Measurements from ENCODE around the gene SEMA4G. TPM values are rescaled to one million over a fixed set of nuclear protein-coding genes. Genes with fewer than 3 reads are reported as not detected.

Gene SEMA4G
- total and polyA plus RNA-seq, 2 of the 13 experiments (the other 11 are each of a cell fraction or from before 2014, with no cell fraction given), result 46.2 to 207 TPM

- TF ChIP-seq THRA (CRISPR knock-in tag; IDR thresholded peaks at IDR 0.05; ENCODE audit: borderline replicate concordance) (0 out of 2 replicates have a peak, but pooled peaks have one; percentile 43), ZBTB7B (CRISPR knock-in tag; IDR thresholded peaks at IDR 0.05) (peak; percentile 73), ZNF343 (CRISPR knock-in tag; IDR thresholded peaks at IDR 0.05) (no peak; the same call in 1 of the 2 replicates), FOSL2 (CRISPR knock-in tag; IDR thresholded peaks at IDR 0.05) (peak; percentile 17; the same call in 1 of the 2 replicates), TAF1 (CRISPR knock-in tag; IDR thresholded peaks at IDR 0.05) (peak; percentile 47; the same call in 1 of the 2 replicates), RFX3 (CRISPR knock-in tag; IDR thresholded peaks at IDR 0.05) (no peak), TIGD3 (CRISPR knock-in tag; IDR thresholded peaks at IDR 0.05; ENCODE audit: borderline replicate concordance) (0 out of 2 replicates have a peak, but pooled peaks have one; percentile 45), CCAR2 (optimal IDR thresholded peaks at IDR 0.05; ENCODE audit: low read depth, low read length) (no peak), ZNF101 (CRISPR knock-in tag; IDR thresholded peaks at IDR 0.05; ENCODE audit: borderline replicate concordance, low read depth) (no peak), ZNF567 (CRISPR knock-in tag; IDR thresholded peaks at IDR 0.05; ENCODE audit: borderline replicate concordance) (peak; percentile 94; the same call in 1 of the 2 replicates), ZNF598 (CRISPR knock-in tag; IDR thresholded peaks at IDR 0.05; ENCODE audit: borderline replicate concordance) (peak; percentile 47; the same call in 1 of the 2 replicates), ZNF354B (CRISPR knock-in tag; IDR thresholded peaks at IDR 0.05) (peak; percentile 58; the same call in 1 of the 2 replicates), XBP1 (CRISPR knock-in tag; IDR thresholded peaks at IDR 0.05) (no peak), ZBTB26 (CRISPR knock-in tag; IDR thresholded peaks at IDR 0.05; ENCODE audit: borderline replicate concordance) (peak; percentile 73), SMAD1 (CRISPR knock-in tag; IDR thresholded peaks at IDR 0.05; ENCODE audit: borderline replicate concordance, low read depth) (peak; percentile 58; the same call in 1 of the 2 replicates), ARID5B (CRISPR knock-in tag; IDR thresholded peaks at IDR 0.05) (peak; percentile 31; the same call in 1 of the 2 replicates), DMAP1 (CRISPR knock-in tag; IDR thresholded peaks at IDR 0.05) (peak; percentile 67), JUNB (CRISPR knock-in tag; IDR thresholded peaks at IDR 0.05; ENCODE audit: borderline replicate concordance) (no peak), BRF2 (CRISPR knock-in tag; IDR thresholded peaks at IDR 0.05) (0 out of 2 replicates have a peak, but pooled peaks have one; percentile 35)
These were observed 49.5 kb downstream of the SEMA4G start (continued) for GRCh38 chr10:101018600-101019439.
